GM12878 (cell line): ENCODE measurements around the gene PTTG1. TPM values are rescaled to one million over a fixed set of nuclear protein-coding genes. Genes with fewer than 3 reads are reported as not detected.

Experiments
- ASH2L ChIP-seq: fragments of 300-600, 200-600 bp; sonication (generic); IDR thresholded peaks from 2 replicates; pipeline ENCODE4 v1.6.1; 2017; ENCODE audit warnings: low read depth, mild to moderate bottlenecking, borderline replicate concordance
- ATF2 ChIP-seq: IDR thresholded peaks from 2 replicates; pipeline ENCODE4 v1.6.1; 2012; ENCODE audit warnings: low read length, inconsistent platforms
- ATF7 ChIP-seq: fragments of 450-650 bp; IDR thresholded peaks from 2 replicates; pipeline ENCODE4 v1.6.1; 2016; ENCODE audit warnings: low read depth, mild to moderate bottlenecking
- BACH1 ChIP-seq: fragments of 450-650 bp; IDR thresholded peaks from 2 replicates; pipeline ENCODE4 v1.6.1; 2017; ENCODE audit warnings: mild to moderate bottlenecking, borderline replicate concordance
- CHD1 ChIP-seq: IDR thresholded peaks from 2 replicates; pipeline ENCODE4 v1.6.1; 2012; ENCODE audit warnings: low read depth, low read length, improper control_type of control experiment
- HDAC6 ChIP-seq: fragments of 200-600 bp; sonication (generic); IDR thresholded peaks from one replicate; pipeline ENCODE4 v1.8.0; 2017; ENCODE audit warnings: antibody characterized with exemption; ENCODE audit not compliant: unreplicated experiment
- HSF1 ChIP-seq: fragments of 150-350 bp; IDR thresholded peaks from 2 replicates; pipeline ENCODE4 v1.6.1; 2014; ENCODE audit warnings: mild to moderate bottlenecking, low read depth, low read length
- MAX ChIP-seq: IDR thresholded peaks from 2 replicates; pipeline ENCODE4 v1.6.1; 2012; ENCODE audit warnings: low read depth, low read length, improper control_type of control experiment
- MLLT1 ChIP-seq: fragments of 450-650 bp; IDR thresholded peaks from 2 replicates; pipeline ENCODE4 v1.6.1; 2016; ENCODE audit warnings: mild to moderate bottlenecking
- MYB ChIP-seq: fragments of 150-350 bp; IDR thresholded peaks from 2 replicates; pipeline ENCODE4 v1.6.1; 2014; ENCODE audit warnings: mild to moderate bottlenecking, low read depth, low read length, borderline replicate concordance
- NFYA ChIP-seq: IDR thresholded peaks from 2 replicates; pipeline ENCODE4 v1.6.1; 2011; ENCODE audit warnings: low read depth, mild to moderate bottlenecking, low read length, improper control_type of control experiment, borderline replicate concordance
- POLR2AphosphoS5 ChIP-seq: IDR thresholded peaks from 2 replicates; pipeline ENCODE4 v1.6.1; 2011; ENCODE audit warnings: mild to moderate bottlenecking, low read length, inconsistent platforms
- RAD21 ChIP-seq: IDR thresholded peaks from 2 replicates; pipeline ENCODE4 v1.6.1; 2011; ENCODE audit warnings: mild to moderate bottlenecking, low read depth, low read length, moderate library complexity; ENCODE audit not compliant: insufficient read depth
- RCOR1 ChIP-seq: conservative IDR thresholded peaks from 2 replicates; pipeline ENCODE4 v1.6.1; 2012; ENCODE audit warnings: low read depth, low read length, improper control_type of control experiment
- SMARCA5 ChIP-seq: fragments of 450-650 bp; IDR thresholded peaks from 2 replicates; pipeline ENCODE4 v1.6.1; 2017; ENCODE audit warnings: mild to moderate bottlenecking
- SREBF1 ChIP-seq: IDR thresholded peaks from 2 replicates; pipeline ENCODE4 v1.6.1; 2012; ENCODE audit warnings: mild to moderate bottlenecking, low read length
- SRF ChIP-seq, 2 experiments: IDR thresholded peaks; 2 replicates each; pipeline ENCODE4 v1.6.1; 2011; ENCODE audit warnings: low read depth in 2 of 2, low read length in 2 of 2, mild to moderate bottlenecking in 1 of 2, moderate library complexity in 1 of 2
- SUPT20H ChIP-seq: IDR thresholded peaks from 2 replicates; pipeline ENCODE4 v1.6.1; 2011; ENCODE audit warnings: low read depth, mild to moderate bottlenecking, low read length, moderate library complexity, borderline replicate concordance; ENCODE audit not compliant: control insufficient read depth
- ZNF217 ChIP-seq: fragments of 450-650 bp; IDR thresholded peaks from 2 replicates; pipeline ENCODE4 v1.6.1; 2017; ENCODE audit warnings: antibody characterized with exemption, mild to moderate bottlenecking
- ZNF622 ChIP-seq: fragments of 450-650 bp; IDR thresholded peaks from 2 replicates; pipeline ENCODE4 v1.6.1; 2017; ENCODE audit warnings: mild to moderate bottlenecking, inconsistent platforms
- polyA plus RNA-seq, 11 experiments: library from polyadenylated mRNA; depleted of rRNA in 4 of 11; unstranded in 6 of 11; stranded (reverse) in 5 of 11; fragments of >200 nt; fragmentation: Nextera tagmentation in 4 of 11; fragmentation: Illumina TruSeq in 1 of 11; extraction: Ambion mirVana in 4 of 11; extraction: Trizol in 1 of 11; gene quantifications; 1 replicate in 1 of 11; 2 replicates in 10 of 11; pipeline versions ENCODE4 v1.2.1 to v1.2.3, GENCODE V29; 2011 to 2016; ENCODE audit warnings: inconsistent platforms in 2 of 11, missing spikeins in 2 of 11, low read depth in 1 of 11
- total RNA-seq, 4 experiments: library from RNA; depleted of rRNA in 3 of 4; stranded (reverse); fragments of >200 nt in 3 of 4; fragmentation: Illumina TruSeq in 1 of 4; extraction: Trizol in 1 of 4; gene quantifications; 2 replicates each; pipeline versions ENCODE4 v1.2.1 to v1.2.3, GENCODE V29; 2013 to 2021
- TF ChIP-seq, protein P1 (sequence below): fragments of 450-650 bp; IDR thresholded peaks from 2 replicates; pipeline ENCODE4 v1.6.1; 2017; ENCODE audit warnings: borderline replicate concordance
- TF ChIP-seq, protein P2 (sequence below): fragments of 150-350 bp; IDR thresholded peaks from 2 replicates; pipeline ENCODE4 v1.6.1; 2016; ENCODE audit warnings: low read depth, low read length

Gene PTTG1
- total and polyA plus RNA-seq, 10 of the 15 experiments (the other 5 are each of a cell fraction or from before 2014, with no cell fraction given), result 154 to 1,033 (median 377) TPM

- TF ChIP-seq NFYA, result no peak
- TF ChIP-seq ZNF217, result no peak
- no peak for TF ChIP-seq ATF7
- TF ChIP-seq MLLT1, result peak; percentile 44; the same call in 1 of the 2 replicates
- no peak for TF ChIP-seq ASH2L
- TF ChIP-seq SMARCA5, result no peak
- TF ChIP-seq POLR2AphosphoS5, result peak; percentile 81
- no peak for TF ChIP-seq SREBF1
- no peak for TF ChIP-seq ATF2
- no peak for TF ChIP-seq HDAC6
- TF ChIP-seq MAX, result no peak
- TF ChIP-seq ZNF622, result no peak
- no peak for TF ChIP-seq SRF (IDR thresholded peaks at IDR 0.05; ENCODE audit: low read depth in 2 of 2, low read length in 2 of 2)
- TF ChIP-seq MYB, result no peak
- TF ChIP-seq RCOR1, result no peak
- no peak for TF ChIP-seq CHD1
- TF ChIP-seq BACH1, result no peak
- no peak for TF ChIP-seq RAD21
- no peak for TF ChIP-seq HSF1
- TF ChIP-seq, protein P1, sequence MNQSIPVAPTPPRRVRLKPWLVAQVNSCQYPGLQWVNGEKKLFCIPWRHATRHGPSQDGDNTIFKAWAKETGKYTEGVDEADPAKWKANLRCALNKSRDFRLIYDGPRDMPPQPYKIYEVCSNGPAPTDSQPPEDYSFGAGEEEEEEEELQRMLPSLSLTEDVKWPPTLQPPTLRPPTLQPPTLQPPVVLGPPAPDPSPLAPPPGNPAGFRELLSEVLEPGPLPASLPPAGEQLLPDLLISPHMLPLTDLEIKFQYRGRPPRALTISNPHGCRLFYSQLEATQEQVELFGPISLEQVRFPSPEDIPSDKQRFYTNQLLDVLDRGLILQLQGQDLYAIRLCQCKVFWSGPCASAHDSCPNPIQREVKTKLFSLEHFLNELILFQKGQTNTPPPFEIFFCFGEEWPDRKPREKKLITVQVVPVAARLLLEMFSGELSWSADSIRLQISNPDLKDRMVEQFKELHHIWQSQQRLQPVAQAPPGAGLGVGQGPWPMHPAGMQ, result peak; percentile 12; the same call in 1 of the 2 replicates
- TF ChIP-seq SUPT20H, result no peak
- TF ChIP-seq, protein P2, sequence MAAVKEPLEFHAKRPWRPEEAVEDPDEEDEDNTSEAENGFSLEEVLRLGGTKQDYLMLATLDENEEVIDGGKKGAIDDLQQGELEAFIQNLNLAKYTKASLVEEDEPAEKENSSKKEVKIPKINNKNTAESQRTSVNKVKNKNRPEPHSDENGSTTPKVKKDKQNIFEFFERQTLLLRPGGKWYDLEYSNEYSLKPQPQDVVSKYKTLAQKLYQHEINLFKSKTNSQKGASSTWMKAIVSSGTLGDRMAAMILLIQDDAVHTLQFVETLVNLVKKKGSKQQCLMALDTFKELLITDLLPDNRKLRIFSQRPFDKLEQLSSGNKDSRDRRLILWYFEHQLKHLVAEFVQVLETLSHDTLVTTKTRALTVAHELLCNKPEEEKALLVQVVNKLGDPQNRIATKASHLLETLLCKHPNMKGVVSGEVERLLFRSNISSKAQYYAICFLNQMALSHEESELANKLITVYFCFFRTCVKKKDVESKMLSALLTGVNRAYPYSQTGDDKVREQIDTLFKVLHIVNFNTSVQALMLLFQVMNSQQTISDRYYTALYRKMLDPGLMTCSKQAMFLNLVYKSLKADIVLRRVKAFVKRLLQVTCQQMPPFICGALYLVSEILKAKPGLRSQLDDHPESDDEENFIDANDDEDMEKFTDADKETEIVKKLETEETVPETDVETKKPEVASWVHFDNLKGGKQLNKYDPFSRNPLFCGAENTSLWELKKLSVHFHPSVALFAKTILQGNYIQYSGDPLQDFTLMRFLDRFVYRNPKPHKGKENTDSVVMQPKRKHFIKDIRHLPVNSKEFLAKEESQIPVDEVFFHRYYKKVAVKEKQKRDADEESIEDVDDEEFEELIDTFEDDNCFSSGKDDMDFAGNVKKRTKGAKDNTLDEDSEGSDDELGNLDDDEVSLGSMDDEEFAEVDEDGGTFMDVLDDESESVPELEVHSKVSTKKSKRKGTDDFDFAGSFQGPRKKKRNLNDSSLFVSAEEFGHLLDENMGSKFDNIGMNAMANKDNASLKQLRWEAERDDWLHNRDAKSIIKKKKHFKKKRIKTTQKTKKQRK, result no peak
Measured at GRCh38 chr5:160421625-160422258, at the start of gene PTTG1 (continued).
